GM10847 (cell line): Measurements from ENCODE around the gene LDB1.

Source experiments
- POLR2A ChIP-seq: IDR thresholded peaks from 2 replicates; pipeline ENCODE4 v1.6.1; 2011; ENCODE audit not compliant: insufficient read length; ENCODE audit errors: extremely low read depth

The LDB1 gene, protein sequence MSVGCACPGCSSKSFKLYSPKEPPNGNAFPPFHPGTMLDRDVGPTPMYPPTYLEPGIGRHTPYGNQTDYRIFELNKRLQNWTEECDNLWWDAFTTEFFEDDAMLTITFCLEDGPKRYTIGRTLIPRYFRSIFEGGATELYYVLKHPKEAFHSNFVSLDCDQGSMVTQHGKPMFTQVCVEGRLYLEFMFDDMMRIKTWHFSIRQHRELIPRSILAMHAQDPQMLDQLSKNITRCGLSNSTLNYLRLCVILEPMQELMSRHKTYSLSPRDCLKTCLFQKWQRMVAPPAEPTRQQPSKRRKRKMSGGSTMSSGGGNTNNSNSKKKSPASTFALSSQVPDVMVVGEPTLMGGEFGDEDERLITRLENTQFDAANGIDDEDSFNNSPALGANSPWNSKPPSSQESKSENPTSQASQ

DNA sequence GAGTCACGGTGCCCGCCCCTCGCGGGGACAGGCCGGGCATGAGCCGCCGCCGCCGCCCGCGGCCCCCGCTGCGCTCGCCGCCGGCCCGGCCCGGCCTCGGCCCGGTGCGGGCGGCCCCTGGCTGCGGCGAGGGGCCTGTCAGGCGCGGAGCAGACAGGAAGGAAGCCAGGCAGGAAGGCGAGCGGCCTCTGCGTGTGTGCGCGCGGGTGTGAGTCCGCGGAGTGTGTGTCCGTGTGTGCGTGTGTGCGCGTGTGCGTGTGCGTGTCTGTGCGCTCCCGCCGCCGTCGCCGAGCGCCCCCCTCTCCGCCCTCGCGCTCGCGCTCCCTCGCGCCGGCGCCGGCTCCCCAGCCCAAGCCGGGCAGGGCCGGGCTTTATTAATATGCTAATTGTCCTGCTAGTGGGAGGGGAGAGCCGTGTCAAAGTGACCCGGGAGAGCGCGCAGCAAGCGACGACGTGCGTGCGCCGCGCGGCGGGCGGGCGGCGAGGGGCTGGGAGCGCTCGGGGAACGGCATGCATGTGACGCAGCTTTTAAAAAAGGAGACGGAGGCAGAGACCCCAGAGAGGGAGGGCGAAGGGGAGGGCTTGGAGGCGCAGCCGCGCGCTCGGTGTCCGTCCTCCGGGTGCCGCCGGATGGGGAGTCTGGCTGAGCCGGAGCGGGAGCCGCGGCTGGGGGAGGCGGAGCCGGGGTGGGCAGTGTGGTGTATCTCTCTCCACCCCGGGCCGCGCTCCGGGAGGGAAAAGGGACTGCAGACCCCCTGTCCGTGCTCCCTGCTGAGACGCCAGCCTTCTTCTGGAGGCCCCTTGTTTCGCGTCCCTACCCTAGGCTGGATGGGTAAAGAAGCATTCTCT, at the start of gene LDB1:
Gene LDB1 (minus strand): TSS at position 227 of the 849 bp plus-strand sequence. CDS start 258 bp downstream, outside the sequence.
- peak; percentile 75 for TF ChIP-seq POLR2A

DNA sequence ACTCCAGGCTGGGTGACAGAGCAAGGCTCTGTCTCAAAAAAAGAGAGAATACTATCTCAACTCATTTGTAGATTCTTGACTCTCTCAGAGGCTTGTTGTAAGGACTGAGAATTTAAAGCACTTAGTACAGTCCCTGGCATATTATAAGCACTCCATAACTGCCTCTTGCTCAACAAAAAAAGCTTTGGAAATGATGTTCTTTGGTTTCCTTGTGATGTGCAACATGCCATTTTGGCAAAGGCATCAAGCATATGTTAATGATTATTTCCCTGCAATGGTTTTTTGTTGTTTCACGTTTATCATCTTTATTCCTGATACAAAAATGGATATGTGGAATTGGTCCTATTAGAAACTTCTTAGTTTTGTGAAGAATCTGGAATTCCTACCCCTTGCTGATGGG, 47.7 kb upstream of the LDB1 start:
- no peak for TF ChIP-seq POLR2A

DNA sequence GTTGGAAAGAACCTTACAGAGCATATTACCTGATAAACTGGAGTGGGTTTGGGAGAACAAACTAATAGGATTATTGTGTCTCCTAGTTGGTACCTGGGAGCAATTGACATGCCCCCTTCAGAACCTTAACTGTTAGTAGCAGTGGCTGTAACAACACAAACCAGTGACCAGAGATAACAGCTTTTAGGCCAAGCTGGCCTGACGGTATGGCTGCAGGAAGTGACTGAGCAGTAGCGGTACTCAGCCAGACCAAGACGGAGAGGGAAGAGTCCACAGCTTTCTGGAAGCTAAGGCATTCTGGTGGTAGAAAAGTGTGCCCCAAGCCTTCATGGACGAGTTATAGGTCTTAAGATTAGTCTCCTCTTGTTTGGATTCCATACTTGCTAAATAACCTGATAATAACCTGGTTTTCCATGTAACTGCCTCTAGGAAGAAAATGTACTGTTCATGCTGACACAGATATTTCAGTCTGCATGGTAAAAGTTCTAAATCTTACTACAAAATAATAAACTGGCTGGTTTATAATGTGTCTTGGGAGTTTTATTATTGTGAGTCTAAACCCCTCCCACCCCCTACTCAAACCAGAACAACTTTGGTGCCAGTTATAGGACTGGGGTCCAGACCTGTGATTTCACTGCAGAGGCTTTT, 43.3 kb upstream of the LDB1 start:
- TF ChIP-seq POLR2A: no peak

GRCh38 chr10:102159831-102160230, 39.7 kb upstream of the LDB1 start:
- no peak for TF ChIP-seq POLR2A

GRCh38 chr10:102159051-102159597, 39.0 kb upstream of the LDB1 start:
- TF ChIP-seq POLR2A: no peak

DNA sequence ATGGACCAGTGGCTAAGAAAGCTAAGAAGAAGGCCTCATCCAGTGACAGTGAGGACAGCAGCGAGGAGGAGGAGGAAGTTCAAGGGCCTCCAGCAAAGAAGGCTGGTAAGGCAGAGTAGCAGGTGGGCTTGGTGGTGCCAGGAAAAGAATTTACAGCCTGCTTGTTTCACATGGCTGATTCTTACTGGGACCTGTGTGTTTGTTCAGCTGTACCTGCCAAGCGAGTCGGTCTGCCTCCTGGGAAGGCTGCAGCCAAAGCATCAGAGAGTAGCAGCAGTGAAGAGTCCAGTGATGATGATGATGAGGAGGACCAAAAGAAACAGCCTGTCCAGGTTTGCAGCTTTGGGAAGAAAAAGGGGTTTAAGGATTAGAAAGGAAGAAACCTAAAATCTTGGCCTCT, 37.1 kb upstream of the LDB1 start:
- TF ChIP-seq POLR2A: no peak

- TF ChIP-seq POLR2A: no peak
Observed at GRCh38 chr10:102154466-102155116, 34.4 kb upstream of the LDB1 start.

GRCh38 chr10:102153093-102153620, 33.0 kb upstream of the LDB1 start:
- TF ChIP-seq POLR2A: no peak

GRCh38 chr10:102152545-102152890, 32.4 kb upstream of the LDB1 start:
- no peak for TF ChIP-seq POLR2A

DNA sequence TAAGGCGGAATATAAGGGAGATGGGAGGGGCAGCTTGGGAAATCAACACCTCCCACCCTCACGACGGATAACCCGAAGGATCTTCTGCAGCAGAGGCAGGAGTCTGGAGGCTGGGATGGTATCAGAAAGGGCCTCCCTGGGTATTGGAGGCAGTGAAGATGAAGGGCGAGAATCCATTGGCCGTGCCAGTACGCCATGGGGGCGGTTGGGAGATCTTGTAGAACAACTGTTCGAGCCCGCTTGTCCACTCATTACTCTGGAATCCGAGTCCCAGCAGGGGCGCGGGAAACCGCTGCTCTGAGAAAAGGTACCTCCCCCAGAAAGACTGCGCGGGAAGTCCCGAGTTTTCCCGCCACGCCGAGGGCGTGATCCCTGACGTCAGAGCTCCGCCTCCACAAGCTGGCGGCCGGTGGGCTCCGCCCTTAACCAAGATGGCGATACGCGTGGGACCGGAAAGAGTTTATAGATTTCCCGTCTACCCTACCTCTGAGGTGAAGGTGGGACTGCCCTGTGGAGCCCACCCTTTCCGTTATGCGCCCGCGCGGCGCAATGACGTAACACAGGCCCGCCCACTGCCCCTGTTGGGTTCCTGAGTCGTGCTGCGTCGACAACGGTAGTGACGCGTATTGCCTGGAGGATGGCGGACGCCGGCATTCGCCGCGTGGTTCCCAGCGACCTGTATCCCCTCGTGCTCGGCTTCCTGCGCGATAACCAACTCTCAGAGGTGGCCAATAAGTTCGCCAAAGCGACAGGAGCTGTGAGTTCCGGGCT, 31.8 kb upstream of the LDB1 start, which contains the start of gene NOLC1:
Gene NOLC1 (plus strand): TSS at position 616 of the 771 bp plus-strand sequence. CDS start 22 bp downstream, at position 638.
- TF ChIP-seq POLR2A: peak; percentile 92

GRCh38 chr10:102150970-102151773, 31.0 kb upstream of the LDB1 start:
- TF ChIP-seq POLR2A: no peak

GRCh38 chr10:102148275-102148674, 28.1 kb upstream of the LDB1 start:
- no peak for TF ChIP-seq POLR2A

GRCh38 chr10:102147561-102147960, 27.4 kb upstream of the LDB1 start:
- no peak for TF ChIP-seq POLR2A

DNA sequence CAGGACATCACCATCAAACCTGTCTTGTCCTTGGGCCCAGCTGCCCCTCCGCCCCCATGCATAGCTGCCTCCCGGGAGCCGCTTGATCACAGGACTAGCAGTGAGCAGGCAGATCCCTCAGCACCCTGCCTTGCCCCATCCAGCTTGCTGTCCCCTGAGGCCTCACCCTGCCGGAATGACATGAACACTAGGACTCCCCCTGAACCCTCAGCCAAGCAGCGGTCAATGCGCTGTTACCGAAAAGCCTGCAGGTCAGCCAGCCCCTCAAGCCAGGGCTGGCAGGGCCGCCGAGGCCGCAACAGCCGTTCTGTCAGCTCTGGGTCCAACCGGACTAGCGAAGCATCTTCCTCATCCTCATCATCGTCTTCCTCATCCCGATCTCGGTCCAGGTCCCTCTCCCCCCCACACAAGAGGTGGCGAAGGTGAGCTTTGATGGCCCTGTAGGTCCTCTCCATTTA, 26.8 kb upstream of the LDB1 start:
- TF ChIP-seq POLR2A: no peak
